Measurements from ENCODE around the gene ABCB7. TPM values are rescaled to one million over a fixed set of nuclear protein-coding genes. Genes with fewer than 3 reads are reported as not detected.
"Not testable (repeated sequence)": the region's sequence is repeated elsewhere in the genome, so short reads cannot be mapped to it uniquely, and the experiment has no call there.

Gene ABCB7
- total RNA-seq, 1 donor from 2014 or later: 37.5 TPM

DNA sequence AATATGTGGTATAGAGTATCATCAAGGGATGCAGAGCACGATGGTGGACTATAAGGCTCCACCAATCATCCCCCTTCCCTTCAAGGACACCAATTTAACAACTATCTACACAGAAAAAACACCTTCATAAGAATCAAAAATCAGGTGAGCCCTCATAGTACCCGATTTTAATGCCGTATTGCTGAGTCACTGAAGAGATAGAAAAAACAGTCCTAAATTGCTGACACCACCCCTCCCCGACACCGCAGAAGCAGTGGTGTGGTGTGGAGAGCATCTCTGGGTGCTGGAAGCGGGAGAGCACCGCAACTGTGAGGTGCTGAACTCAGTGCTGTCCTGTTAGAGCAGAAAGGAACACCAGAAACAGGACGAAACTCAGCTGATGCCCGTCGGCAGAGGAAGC lies 49.3 kb downstream of the ABCB7 start:
- DNase-seq (ENCODE audit: low read depth, low spot score): no peak

GRCh38 chrX:75096331-75096730 lies 59.8 kb downstream of the ABCB7 start:
- DNase-seq (ENCODE audit: low read depth, low spot score): no peak

DNA sequence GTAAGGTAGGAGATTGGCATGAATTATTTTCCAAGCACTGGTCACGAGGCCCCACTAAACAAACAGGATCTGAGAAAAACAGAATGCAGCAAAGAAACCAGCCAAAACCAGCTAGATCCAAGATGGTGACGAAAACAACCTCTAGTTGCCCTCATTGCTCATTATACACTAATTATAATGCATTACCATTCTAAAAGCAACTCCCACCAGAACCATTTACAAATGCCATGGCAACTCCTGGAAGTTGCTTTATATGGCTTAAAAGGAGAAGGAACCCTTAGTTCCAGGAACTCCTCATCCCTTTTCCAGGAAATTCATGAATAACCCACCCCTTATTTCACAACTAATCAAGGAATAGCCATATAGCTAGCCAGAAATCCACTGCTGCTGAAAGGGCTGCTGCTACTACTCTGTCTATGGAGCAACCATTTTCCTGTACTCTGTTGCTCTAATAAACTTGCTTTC lies 69.3 kb downstream of the ABCB7 start:
- DNase-seq (ENCODE audit: low read depth, low spot score): no peak

DNA sequence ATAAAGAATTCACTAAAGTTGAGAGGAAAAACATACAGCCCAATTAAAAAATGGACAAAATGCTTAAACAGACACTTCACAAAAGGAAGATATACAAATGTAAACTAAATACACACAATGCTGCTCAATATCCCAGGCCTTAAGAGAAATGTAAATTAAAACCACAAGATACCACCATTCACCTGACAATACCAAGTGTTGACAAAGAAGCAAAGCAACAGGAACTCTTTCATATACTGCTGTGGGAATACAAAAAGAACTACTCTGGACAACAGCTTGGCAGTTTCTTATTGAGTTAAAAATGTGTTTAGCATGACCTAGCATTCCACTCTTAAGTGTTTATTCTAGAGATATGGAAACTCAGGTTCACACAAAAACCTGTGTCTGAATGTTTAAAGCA lies 71.3 kb downstream of the ABCB7 start:
- DNase-seq (ENCODE audit: low read depth, low spot score): no peak

DNA sequence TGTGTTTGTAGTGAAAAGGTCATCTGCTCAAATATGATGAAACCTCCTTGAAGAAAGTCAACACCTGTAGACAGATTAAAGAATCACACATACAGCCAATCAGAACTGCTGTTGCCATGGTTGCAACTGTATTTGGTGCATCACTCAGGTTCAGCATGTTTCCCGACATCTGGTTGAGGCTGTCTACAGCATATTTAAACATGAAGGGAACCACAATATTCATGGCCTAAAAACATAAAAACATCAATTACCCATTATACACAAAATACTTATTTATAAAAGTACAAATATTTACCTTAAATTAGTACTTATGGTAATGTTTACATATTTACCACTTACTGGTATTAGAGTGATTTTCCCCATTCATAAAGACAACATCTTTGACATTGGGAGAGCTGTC lies 79.7 kb downstream of the ABCB7 start:
- DNase-seq (ENCODE audit: low read depth, low spot score): no peak

DNA sequence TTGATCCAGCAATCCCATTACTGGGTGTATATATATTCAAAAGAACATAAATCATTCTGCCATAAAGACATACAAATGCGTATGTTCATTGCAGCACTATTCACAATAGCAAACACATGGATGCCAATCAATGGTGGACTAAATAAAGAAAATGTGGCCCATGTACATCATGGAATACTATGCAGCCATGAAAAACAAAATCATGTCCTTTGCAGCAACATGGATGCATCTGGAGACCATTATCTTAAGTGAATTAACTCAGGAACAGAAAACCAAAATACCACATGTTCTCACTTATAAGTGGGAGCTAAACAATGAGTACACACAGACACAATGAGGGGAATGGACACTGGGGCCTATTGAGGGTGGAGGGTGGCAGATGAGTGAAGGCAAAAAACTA lies 81.6 kb downstream of the ABCB7 start:
- no peak for DNase-seq (ENCODE audit: low read depth, low spot score)

- no peak for DNase-seq (ENCODE audit: low read depth, low spot score)
Observed at GRCh38 chrX:75071334-75071733, 84.7 kb downstream of the ABCB7 start.

DNA sequence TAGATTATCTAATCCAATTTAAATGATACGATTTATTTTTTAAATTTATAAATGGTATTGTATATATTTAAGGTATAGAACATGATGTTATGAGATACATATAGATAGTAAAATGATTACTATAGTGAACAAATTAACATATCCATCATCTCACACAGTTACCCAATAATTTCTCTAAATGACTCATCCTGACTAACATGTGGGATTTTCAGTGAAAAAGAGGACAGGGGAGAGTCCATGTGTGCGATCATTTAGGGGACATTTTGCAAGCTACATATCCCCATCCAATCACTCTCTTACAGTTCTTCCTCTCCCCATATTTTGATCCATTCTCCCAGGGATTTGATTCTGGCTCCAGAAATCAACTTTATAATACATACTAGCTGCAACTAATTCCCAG lies 88.2 kb downstream of the ABCB7 start:
- DNase-seq (ENCODE audit: low read depth, low spot score): no peak

- DNase-seq (ENCODE audit: low read depth, low spot score): no peak
Observed at GRCh38 chrX:75061701-75062100, 94.4 kb downstream of the ABCB7 start.

DNA sequence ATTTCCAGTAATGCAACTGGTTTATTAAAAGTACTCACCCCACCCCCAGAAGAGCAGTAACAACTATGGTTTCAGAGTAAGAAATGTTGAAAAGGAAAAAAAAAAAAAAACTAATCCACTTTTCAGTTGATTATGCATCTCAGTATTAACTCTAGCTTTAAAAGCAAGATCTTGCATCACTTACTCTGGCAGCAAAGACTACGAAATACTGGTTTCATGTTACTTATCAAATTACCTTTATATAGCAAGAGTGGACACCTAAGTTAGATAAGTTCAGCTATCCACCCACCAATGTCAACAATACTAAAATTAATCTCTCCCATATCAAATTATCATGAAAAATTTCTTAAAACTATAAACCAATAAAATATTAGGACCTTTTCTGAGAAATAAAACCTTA lies 105.0 kb downstream of the ABCB7 start:
- DNase-seq (ENCODE audit: low read depth, low spot score): no peak

GRCh38 chrX:75045369-75045768 lies 110.7 kb downstream of the ABCB7 start:
- DNase-seq (ENCODE audit: low read depth, low spot score): no peak

DNA sequence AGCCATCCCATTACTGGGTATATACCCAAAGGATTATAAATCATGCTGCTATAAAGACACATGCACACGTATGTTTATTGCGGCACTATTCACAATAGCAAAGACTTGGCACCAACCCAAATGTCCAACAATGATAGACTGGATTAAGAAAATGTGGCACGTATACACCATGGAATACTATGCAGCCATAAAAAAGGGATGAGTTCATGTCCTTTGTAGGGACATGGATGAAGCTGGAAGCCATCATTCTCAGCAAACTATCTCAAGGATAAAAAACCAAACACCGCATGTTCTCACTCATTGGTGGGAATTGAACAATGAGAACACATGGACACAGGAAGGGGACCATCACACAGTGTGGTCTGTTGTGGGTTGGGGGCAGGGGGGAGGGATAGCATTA lies 111.9 kb downstream of the ABCB7 start:
- DNase-seq (ENCODE audit: low read depth, low spot score): not testable (repeated sequence)

DNA sequence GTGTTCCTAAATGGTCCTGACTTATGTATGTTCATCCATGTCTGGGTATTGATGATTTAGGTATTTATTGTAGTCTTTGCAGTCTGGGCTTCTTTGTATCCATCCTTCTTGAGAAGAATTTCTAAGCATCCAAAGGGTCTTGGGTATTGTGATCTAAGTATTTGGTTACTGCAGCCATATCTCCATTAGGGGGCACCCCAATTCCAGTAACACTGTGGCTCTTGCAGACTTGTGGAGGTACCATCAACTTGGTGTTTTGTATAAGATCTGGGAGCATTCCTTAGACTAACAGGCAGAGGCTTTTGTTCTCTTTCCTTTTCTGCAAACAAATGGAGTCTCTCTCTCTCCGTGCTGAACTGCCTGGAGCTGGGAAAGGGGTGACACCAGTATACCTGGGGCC lies 117.2 kb downstream of the ABCB7 start:
- peak; percentile 4 for DNase-seq (ENCODE audit: low read depth, low spot score)

Other genes starting within 250 kb of the ABCB7 start
- gene NEXMIF, start 230.8 kb downstream of the ABCB7 start, total RNA-seq: under 0.01 TPM in 1 of 2 replicates, not detected in the other
- gene UPRT, start 117.8 kb upstream of the ABCB7 start, total RNA-seq: 14.3 and 15.1 TPM in 2 replicates